DMS79 (cell line): ENCODE results near the gene MRPL22.
"Not testable (repeated sequence)": the region's sequence is repeated elsewhere in the genome, so short reads cannot be mapped to it uniquely, and the experiment has no call there.

ENCODE experiments used
- DNase-seq: peaks from one replicate; lab custom pipeline; 2025; lab: John Stamatoyannopoulos, UW

Gene MRPL22

GRCh38 chr5:154943527-154943926 is 2.7 kb downstream of the MRPL22 start:
- DNase-seq: no peak

DNA sequence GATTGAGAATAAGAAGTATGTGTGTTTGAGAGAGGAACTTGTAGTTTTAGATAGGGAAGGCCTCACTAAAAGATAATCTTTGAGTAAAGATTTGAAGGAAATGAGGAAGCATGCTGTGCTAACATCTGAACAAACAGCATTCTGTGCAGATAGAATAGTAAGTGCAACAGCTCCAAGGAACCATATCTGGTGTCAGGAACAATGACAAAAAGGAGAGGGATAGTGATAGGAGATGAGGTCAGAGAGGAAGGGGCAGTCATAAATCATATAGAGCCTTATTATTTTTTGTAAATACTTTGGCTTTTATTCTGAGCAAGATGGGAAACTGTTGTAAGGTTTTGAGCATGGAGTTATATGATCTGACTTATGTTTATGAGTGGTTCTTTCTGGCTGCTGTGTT is 3.8 kb downstream of the MRPL22 start:
- DNase-seq: no peak

- no peak for DNase-seq
Observed at GRCh38 chr5:154945695-154946301, 4.9 kb downstream of the MRPL22 start.

GRCh38 chr5:154947778-154948177 is 6.9 kb downstream of the MRPL22 start:
- no peak for DNase-seq

DNA sequence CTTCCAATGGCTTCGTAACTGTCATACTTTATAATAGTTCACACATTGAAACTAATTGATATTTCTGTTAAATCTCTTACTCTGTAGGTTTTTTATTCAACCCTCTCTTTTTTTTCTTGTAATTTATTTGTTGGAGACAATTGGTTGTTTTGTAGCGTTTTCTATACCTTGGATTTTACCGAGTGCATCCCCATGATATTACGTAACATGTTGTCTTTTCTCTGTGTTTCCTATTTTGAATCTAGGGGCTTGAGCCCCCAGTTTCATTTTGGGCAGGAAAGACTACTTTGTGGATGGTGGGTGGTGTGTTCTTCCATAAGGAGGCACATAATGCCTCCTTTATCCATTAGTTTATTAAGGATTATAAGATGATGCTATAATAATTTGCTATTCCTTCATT is 7.4 kb downstream of the MRPL22 start:
- no peak for DNase-seq

DNA sequence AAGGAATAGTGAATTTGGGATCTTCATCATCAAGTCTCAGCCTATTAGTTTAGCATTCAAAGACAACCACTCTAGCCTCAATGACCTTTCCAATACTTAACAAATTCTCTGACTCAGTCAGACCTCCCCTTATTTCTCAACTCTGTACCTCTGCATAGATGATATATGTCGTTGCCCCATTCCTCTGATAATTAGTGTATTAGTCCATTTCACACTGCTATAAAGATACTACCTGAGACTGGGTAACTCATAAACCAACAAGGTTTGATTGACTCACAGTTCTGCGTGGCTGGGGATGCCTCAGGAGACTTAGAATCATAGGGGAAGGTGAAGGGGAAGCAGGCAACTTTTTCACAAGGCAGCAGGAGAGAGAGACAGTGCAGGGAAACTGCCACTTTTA is 8.9 kb downstream of the MRPL22 start:
- DNase-seq: no peak

- no peak for DNase-seq
Observed at GRCh38 chr5:154956712-154957111, 15.8 kb downstream of the MRPL22 start.

DNA sequence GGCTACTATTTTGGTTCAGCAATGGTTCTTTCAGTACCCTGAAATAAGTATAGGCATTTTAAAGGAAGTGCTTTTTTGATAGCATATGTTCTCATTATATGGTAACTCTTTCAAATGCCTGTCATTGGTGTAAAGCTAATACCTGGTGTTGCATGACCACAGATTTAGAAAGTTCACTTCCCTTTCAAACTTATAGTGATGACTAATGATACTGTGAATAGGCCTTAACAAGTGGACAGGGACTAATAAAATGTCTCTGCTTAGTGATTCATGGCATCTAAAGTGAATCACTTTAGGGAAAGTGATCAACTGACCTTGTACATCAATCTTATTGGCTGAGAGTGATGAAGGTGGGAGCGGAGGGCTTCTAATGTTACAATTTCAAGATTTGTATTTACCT is 21.6 kb downstream of the MRPL22 start:
- DNase-seq: no peak

DNA sequence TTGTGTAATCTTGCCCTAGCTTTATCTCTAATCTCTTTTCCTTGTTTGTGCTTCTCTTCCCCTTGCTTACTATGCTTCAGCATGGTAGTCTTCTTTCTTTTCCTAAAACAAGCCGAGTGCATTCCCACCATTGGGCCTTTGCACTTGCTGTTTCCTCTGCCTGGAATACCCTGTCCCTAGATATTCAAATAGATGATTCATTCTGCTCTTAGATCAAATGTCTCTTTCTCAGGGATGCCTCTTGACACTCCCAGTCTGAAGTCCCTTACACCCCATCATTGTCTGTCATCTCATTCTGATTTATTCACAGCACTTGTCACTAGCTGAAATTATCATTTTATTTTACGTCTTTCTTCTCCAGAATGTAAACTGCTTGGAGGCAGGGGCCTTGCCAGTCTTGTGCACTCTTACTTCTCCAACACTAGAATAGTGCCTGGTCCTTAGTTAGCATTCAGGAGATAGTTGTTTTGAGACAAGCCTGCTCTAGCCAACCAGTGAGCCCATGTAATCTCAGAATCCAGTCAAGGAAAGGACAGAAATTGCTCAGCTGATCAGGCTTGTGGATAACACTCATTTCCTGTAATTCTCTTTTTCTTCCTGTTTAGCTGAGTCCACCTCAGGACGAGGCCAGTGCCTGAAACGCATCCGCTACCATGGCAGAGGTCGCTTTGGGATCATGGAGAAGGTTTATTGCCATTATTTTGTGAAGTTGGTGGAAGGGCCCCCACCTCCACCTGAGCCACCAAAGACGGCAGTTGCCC is 25.4 kb downstream of the MRPL22 start:
- no peak for DNase-seq

- DNase-seq: no peak
Observed at GRCh38 chr5:154966874-154967273, 26.0 kb downstream of the MRPL22 start.

- no peak for DNase-seq
Observed at GRCh38 chr5:154967421-154968024, 26.6 kb downstream of the MRPL22 start.

- DNase-seq: no peak
Observed at GRCh38 chr5:154968953-154969352, 28.1 kb downstream of the MRPL22 start.

- DNase-seq: no peak
Observed at GRCh38 chr5:154970759-154971158, 29.9 kb downstream of the MRPL22 start.

- DNase-seq: no peak
Observed at GRCh38 chr5:154971501-154971900, 30.6 kb downstream of the MRPL22 start.

DNA sequence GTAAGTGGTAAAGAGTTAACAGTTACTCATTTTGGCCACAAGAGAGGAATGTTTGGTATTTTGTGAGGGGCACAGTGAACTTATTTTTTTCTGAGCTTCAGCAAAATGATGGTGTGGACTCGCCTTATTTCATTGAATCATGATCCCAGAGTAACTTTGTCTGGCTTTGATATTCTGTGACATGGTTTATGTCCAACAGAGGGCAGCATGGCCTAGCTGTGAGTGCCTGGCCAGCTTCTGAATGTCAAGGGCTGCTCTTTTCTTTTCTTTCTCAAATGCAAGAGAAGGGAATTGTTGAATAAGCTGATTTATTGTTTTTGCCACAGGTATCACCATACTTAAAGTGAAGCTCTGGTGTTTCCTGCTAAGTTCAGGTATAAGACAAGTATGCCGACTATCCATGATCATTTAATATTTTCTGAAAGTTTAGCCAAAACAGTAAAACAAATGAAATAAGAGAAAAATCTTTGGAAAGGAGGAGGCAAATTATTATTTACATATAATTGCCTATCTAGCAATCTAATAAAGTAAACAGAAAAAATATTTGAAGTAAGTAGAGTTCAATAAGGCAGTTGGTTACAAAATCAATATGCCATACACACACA is 31.7 kb downstream of the MRPL22 start:
- no peak for DNase-seq

DNA sequence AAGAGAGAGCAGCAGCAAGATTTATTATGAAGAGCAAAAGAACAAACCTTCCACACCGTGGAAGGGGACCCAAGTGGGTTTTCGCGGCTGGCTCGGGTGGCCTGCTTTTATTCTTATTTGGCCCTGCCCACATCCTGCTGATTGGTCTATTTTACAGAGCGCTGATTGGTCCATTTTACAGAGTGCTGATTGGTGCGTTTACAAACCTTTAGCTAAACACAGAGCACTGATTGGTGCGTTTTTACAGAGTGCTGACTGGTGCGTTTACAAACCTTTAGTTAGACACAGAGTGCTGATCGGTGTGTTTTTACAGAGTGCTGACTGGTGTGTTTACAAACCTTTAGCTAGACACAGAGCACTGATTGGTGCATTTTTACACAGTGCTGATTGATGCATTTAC is 35.2 kb downstream of the MRPL22 start:
- DNase-seq: not testable (repeated sequence)

DNA sequence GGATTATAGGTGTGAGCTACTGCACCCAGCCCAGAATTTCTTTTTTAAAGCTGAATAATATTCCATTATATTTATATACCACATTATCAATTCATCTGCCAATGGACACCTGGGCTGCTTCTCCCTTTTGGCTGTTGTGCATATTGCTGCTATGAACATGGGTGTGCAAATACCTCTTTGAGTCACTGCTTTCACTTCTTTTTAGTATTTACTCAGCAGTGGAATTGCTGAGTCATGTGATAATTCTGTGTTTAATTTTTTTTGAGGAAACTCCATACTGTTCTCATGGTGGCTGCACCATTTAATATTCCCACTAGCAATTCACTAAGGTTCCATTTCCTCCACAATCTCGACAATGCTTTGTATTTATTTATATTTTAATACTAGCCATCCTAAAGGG is 36.5 kb downstream of the MRPL22 start:
- DNase-seq: no peak

DNA sequence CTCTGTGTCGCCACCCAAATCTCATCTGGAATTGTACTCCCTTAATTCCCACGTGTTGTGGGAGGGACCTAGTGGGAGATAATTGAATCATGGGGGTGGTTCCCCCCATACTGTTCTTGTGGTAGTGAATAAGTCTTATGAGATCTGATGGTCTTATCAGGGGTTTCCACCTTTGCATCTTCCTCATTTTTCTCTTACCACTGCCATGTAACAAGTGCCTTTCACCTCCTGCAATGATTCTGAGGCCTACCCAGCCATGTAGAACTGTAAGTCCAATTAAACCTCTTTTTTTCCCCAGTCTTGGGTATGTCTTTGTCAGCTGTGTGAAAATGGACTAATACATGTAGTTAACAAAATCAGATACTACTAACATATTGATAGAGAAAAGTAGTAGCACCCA is 37.4 kb downstream of the MRPL22 start:
- DNase-seq: not testable (repeated sequence)

GRCh38 chr5:154984946-154985516 is 44.2 kb downstream of the MRPL22 start:
- no peak for DNase-seq

- DNase-seq: no peak
Observed at GRCh38 chr5:154986151-154986550, 45.3 kb downstream of the MRPL22 start.

DNA sequence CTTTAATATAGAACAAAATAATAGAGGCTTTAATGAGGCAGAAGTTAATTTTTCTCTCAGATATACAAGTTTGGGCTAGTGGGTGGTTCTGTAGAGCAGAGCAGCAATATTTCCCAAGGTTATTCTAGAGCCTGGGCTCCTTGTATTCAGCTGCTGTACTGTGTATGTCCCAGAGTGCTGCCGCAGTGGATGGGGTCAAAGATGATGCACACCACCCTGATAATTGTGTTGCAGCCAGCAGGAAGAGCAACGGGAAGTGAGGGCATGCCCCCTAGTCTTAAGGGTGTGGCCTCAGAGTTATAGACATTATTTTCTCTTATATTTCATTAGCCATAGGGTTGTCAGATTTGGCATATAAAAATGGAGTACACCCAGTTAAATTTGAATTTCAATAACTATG is 48.8 kb downstream of the MRPL22 start:
- no peak for DNase-seq

GRCh38 chr5:154993461-154993860 is 52.6 kb downstream of the MRPL22 start:
- DNase-seq: no peak

GRCh38 chr5:154995679-154996078 is 54.8 kb downstream of the MRPL22 start:
- DNase-seq: no peak
